GM18907 (cell line): Measurements from ENCODE around the gene NAV3.
A peak's percentile ranks its signal among the peaks of the same experiment; 100 is the strongest.
"Not testable (repeated sequence)": the region's sequence is repeated elsewhere in the genome, so short reads cannot be mapped to it uniquely, and the experiment has no call there.

Source experiments
- ATAC-seq: cut with Tn5 transposase; IDR thresholded peaks from one replicate; pipeline ENCODE4 v1.9.1; 2021; ENCODE audit warnings: mild to moderate bottlenecking, moderate library complexity; ENCODE audit not compliant: unreplicated experiment

Gene NAV3

DNA sequence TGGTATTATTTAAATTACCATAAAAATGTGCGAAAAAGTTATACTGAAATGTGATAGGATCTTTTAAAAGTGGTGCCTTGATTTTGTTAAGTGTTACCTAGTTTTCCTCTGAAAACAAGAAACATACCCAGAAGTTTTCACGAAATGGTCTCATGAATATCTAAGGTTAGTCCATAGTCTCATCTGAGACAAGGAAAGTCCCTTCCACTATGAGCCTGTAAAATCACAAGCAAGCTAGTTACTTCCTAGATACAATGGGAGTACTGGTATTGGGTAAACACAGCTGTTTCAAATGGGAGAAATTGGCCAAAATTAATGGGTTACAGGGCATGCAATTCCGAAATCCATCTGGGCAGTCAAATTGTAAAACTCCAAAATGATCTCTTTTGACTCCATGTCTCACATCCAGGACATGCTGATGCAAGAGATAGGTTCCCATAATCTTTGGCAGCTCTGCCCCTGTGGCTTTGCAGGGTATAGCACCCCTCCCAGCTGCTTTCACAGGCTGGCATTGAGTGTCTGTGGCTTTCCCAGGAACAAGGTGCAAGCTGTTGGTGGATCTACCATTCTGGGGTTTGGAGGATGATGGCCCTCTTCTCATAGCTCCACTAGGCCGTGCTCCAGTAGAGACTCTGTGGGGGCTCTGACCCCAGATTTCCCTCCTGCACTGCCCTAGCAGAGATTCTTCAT, 271.4 kb downstream of the NAV3 start:
- ATAC-seq = no peak

DNA sequence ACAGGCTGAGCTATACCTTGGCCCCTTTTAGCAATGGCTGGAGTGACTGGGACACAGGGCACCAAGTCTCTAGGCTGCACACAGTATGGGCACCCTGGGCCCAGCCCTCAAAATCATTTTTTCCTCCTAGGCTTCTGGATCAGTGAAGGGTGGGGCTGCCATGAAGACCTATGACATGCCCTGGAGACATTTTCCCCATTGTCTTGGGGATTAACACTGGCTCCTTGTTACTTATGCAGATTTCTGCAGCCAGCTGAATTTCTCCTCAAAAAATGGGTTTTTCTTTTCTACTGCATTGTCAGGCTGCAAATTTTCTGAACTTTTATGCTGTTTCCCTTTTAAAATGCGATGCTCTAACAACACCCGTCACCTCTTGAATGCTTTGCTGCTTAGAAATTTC, 272.1 kb downstream of the NAV3 start:
- not testable (repeated sequence) for ATAC-seq

DNA sequence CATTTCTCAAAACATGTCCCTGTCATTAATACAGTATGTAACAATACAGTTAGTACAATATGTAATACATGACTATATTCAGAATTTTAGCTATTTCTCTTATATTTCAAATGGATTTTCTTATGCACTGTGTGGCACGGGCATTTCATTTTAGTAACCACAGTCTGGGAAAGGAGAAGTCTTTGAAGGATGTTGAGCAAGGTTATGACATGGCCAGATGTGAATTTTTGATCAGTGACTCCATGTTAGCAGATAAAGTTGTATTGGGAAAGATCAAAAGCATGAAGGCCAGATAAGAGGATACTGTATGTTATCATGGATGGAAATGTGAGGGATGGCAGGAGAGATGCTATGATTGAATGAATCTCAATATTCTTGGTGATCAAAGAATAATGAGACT, 285.2 kb downstream of the NAV3 start:
- no peak for ATAC-seq

DNA sequence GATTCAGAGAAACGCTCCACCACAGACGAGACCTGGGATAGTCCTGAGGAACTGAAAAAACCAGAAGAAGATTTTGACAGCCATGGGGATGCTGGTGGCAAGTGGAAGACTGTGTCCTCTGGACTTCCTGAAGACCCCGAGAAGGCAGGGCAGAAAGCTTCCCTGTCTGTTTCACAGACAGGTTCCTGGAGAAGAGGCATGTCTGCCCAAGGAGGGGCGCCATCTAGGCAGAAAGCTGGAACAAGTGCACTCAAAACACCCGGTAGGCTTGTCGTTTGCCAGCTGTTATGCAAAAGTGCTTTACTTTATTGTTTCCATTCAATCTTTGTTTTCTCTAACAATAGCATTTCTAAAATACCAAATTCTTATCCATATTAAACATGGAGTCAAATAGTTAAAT, 287.3 kb downstream of the NAV3 start:
- no peak for ATAC-seq

DNA sequence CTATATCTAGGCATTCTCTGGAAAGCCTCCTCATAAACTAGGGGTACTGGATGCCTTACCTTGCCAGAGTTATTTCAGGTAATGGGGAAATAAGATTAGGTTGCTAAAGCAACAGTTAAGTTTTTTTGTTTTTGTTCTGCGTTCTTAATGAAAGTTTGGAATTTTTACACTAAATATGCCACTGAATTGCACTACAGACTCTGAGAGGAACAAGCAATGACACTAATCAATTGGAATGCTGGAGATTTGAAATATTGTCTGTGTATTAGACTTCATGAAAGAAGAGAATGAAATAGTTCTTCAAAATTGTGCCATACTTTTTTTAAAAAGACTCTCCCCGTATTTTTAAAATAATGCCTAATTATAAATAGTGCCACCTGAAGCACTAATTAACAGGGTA, 287.8 kb downstream of the NAV3 start:
- ATAC-seq = no peak

DNA sequence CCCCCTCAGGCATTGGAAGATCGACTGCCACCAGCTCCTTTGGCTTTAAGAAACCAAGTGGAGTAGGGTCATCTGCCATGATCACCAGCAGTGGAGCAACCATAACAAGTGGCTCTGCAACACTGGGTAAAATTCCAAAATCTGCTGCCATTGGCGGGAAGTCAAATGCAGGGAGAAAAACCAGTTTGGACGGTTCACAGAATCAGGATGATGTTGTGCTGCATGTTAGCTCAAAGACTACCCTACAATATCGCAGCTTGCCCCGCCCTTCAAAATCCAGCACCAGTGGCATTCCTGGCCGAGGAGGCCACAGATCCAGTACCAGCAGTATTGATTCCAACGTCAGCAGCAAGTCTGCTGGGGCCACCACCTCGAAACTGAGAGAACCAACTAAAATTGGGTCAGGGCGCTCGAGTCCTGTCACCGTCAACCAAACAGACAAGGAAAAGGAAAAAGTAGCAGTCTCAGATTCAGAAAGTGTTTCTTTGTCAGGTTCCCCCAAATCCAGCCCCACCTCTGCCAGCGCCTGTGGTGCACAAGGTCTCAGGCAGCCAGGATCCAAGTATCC, 288.7 kb downstream of the NAV3 start:
- ATAC-seq = no peak

DNA sequence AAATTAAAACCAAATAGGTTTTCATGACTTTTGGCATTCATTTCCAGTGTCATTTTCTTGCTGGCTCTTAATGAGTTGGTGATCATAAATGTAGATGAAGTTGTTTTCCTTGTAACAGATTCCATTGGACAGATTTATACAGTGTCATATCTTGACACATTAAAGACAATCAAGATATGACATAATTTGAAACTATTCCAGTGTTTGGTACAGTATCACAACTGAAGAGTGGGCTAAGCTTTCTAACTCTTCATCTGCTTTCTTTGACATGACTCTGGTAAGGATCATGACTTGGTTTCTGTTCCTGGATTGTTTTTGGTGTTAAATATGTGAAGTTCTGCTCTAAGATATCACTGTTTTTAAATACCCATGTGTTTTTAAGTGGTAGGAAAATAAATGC, 289.6 kb downstream of the NAV3 start:
- no peak for ATAC-seq

DNA sequence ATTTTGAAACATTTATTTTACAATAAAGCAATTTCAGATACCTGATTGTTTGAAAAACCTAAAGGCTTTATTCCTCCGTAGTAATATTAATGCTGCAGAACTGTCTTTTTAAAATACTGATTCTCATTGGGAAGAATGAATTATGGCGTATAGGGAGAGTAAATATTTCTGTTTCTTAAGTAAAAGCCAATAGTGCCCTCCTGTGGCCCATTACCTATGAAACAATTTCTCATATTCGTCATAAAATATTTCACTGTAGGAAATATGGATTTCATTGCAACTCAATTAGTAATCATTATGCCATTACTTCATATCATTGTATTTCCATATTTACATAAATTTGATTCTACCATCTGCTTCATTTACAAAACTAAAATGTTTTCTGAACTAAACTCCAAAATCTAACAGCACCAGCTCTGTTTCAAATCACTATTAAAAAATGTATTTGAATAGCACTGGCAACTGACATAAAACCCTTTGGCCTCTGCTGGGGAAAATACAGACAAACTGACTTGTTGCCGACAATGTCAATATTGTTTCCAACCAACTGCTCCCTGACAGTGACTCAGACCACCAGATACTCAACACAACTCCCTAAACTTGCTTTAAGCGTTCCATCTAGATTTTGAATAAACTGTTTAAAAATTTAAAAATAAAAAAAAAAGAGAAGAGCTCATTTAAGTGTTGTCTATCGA, 290.3 kb downstream of the NAV3 start:
- ATAC-seq = no peak

DNA sequence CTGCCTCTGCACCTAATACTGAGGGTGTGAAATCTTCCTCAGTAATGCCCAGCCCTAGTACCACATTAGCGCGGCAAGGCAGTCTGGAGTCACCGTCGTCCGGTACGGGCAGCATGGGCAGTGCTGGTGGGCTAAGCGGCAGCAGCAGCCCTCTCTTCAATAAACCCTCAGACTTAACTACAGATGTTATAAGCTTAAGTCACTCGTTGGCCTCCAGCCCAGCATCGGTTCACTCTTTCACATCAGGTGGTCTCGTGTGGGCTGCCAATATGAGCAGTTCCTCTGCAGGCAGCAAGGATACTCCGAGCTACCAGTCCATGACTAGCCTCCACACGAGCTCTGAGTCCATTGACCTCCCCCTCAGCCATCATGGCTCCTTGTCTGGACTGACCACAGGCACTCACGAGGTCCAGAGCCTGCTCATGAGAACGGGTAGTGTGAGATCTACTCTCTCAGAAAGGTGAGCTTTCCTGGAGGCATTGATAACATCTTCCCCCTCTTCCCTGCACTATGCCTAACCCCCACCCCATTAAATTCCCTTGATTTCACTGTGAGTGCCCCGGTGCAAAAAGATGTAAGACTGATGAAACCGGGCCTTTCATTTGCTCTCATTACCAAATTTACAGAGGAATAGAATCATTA, 291.4 kb downstream of the NAV3 start:
- ATAC-seq = no peak

DNA sequence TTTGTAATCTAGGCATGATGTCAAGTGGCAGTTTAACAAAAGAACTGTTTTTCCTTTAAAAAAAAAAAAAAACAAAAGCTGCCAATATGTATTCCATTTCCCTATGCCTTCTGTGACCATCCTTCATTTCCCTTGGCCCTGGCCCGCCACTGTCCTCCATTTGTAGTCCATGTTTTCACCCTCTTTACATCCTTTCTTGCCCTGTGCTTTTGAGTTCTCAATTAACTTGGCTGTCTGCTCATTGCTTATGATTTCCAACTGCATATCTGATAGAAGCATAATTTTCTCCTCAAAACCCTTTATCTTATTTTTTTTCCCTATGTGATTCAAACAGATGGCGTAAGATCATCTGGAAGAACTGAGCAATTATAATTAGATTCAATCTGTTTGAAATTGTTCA, 297.5 kb downstream of the NAV3 start:
- ATAC-seq = no peak

DNA sequence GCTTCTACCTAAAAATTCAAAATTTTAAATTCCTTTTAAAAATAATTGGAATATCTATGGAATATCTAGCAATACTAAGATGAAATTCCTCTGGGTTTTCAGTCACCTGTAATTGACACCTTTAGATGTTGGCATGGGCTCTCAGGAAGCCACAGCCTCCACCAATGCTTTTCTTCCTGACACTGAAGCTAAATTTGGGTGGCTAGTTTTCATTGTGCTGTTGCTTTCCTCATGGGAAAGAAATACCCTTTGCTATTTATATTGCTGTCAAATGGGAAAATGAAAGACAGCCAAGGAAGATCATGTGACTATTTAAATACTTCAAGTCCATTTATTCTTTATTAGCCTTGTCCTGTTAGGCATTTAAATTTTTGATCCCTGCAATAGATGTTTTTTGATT, 313.0 kb downstream of the NAV3 start:
- ATAC-seq = no peak

DNA sequence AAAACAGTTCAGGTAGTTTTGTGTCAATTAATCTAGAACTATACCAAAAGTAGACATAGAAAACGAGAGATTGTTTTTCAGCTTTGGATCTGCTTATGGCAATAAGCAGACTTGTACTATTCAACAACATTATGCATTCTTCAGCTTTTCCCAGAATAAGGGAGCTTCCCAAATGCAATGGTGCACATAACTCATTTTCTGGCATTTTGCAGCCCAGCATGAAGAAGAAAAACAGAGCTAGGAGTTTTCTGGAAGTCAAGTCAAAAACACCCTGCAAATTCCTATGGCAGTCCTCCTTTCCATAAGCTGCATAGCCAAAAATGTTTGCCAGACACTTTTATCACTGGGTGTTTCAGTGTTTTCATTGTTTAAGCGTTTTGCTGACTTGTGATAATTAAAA, 314.7 kb downstream of the NAV3 start:
- no peak for ATAC-seq

DNA sequence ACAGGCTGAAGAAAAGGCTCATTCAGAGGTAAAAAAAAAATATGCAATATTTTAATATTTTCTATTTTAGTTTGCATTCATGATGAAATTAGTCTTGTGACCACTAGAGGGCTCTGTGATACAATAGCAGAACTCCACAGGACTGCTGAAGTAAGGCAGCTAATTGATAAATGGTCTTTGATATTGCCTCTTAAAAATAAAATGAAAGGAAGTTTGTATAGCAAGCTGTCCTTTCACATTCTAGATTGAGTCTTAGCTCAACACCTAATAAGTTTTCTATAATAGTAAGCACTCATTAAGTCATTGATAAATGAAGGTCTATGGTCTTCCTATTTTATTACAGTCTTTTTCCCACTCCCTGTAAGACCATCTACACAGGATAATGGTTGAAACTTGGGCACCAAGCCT, 315.7 kb downstream of the NAV3 start:
- peak; percentile 79 for ATAC-seq

DNA sequence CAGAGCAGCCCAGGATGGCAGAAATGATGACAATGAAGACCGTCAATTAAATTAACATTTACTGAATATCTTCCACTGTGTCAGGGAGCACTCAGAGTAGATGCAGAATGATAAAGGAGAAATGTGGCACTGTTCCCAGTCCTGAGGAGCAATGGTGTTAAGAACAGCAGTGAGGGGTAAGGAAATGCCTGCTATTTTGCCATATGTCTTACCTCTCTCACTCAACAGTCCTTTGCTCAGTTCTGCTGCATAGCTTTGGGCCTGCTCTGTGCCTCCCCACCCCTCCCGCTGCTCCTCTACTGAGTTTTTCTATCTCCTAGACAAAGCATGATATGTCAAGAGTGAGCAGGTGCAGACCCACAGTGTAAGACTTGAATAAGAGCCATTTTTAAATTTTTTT, 318.8 kb downstream of the NAV3 start:
- no peak for ATAC-seq

DNA sequence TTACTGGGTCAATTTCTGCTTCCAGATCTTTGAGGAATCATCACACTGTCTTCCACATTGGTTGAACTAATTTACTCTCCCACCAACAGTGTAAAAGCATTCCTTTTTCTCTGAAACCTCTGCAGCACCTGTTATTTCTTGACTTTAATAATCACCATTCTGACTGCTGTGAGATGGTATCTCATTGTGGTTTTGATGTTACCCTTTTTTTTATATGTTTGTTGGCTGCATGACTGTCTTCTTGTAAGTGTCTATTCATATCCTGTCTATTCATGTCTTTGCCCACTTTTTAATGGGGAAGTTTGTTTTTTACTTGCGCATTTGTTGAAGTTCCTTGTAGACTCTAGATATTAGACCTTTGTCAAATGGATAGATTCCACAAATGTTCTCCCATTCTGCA, 324.9 kb downstream of the NAV3 start:
- ATAC-seq = no peak

DNA sequence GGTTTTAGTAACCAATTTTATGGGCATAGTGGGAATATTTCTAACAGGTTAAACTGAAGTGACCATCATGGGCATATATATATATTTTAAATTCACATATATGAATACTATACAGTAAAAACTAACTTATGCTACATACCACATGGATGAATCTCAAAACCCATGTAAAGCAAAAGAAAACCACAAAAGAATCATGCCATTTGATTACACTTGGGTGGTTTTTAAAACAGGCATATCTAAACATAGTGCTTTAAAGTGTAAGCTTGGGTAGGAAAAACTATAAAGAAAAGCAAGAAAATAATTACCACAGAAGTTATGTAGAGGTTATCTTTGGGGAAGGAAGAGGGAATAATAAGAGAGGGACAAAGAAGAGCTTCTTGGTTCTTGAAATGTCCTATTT, 326.1 kb downstream of the NAV3 start:
- ATAC-seq = no peak

DNA sequence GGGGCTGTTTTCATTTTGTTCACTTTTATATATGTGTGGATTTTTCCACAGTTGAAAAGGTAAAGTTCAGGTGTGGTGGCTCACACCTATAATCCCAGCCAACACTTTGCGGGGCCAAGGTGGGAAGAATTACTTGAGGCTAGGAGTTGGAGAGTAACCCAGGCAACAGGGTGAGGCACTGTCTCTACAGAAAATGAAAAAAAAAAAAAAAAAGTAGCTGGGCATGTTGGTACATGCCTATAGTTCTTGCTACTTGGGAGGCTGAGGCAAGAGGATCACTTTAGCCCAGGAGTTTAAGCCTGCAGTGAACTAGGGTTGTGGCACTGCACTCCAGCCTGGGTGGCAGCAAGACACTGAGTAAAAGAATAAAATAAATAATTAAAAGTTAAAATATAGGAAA, 326.5 kb downstream of the NAV3 start:
- ATAC-seq = no peak

DNA sequence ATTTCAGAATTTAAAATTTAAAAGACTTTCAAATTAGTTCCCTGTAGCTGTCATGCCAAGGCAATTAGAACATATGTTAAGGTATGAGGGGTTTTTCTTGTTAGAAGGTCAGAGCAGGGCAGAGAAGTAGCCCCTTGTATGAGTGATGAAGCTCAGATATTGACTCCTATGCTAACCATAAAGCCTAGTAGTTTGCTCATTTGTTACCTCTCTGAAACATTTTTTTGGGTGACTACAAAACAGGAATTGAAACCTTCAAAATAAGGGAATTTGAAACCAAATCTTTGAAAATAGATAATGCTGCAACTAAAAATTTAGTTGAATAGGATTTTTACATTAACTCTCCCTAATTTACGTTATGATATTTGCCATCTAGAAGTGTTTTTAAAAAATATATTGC, 333.5 kb downstream of the NAV3 start:
- ATAC-seq = no peak

DNA sequence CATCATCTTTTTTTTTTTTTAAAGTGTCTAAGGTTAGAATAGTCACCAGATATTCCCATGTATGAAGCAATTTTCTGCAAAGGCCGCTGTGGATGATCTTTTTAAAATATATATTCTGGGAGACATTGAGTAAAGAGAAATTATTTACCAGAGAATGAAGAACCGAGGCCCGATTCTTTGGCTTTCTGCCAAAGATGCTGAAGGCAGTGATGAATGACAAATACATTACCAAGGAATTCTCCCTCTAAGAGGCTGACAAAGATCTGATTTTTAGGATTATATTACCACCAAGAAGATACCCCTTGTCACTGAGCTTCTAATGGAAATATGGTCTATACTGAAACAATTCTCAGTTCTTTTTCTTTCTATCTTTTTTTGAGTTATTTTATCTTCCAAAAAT, 336.8 kb downstream of the NAV3 start:
- no peak for ATAC-seq

DNA sequence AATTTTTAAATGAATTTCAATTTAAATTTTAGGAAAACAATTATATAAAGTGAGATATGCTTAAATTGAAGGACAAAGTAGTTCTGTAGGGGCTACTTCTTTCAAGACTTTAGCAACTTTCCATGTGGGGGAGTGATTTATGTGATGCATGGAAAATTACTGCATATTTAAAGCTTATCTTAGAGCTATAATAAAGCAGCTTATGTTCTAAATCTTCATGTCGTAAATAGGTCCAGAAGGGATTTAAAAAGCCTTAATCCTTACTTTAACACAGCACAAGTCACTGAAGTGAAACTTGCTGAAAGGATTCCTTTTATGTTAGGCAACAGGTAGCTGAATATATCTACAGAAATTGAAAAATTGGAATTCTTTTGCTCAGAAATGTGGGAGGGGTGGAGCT, 340.4 kb downstream of the NAV3 start:
- no peak for ATAC-seq

DNA sequence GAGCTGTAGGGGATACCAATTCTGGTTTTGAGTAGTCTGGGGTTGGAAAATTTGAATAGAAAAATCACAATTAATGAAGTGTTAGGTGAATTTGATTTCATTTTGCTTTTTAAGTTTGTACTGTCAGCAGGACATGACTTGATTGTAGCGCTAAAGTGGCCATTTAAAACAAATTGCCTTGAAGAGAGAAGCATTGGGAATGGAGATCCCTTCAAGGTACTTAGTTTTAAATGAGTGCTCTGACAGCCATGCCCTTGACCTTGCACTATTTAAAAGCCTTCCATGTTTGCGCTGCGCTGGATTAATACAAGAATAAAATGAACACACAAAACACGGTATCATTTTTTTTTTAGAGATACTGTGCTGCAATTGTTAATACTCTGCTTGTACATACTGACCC, 345.9 kb downstream of the NAV3 start:
- ATAC-seq = no peak

DNA sequence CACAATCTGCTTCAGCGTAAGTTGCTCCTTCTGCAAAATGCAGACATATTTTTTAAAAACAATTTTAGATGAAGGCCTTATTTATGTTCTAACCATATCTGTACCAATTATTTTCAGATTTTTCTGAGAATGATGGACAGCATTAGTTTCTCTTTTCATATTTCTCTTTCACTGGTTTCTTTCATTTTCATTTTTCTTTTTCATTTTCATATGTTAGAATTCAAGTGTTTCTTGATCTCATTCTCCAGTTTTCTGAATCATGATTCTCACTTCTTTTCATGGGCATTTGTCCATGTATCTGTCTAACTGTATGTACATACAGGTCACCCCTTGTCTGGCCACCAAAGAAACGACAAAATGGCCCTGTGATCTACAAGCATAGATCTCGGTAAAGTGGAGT, 346.6 kb downstream of the NAV3 start:
- ATAC-seq = peak; percentile 52
